BLaER1 treated with 17β-estradiol and CSF1 and Interleukin-3, amounts not matched to agents 10 nM and 100 nM (cell line): Measurements from ENCODE around the gene GRM8.

Source experiments
- H3K27ac ChIP-seq, 11 experiments: shearing (Covaris generic); formaldehyde crosslinking; 2 replicates each; pipeline ENCODE4 v1.8.1; 2022
- H3K27me3 ChIP-seq, 11 experiments: shearing (Covaris generic); formaldehyde crosslinking; 2 replicates each; pipeline ENCODE4 v1.8.1; 2022
- H3K36me3 ChIP-seq, 11 experiments: shearing (Covaris generic); formaldehyde crosslinking; 2 replicates each; pipeline ENCODE4 v1.8.1; 2022
- H3K4me1 ChIP-seq, 10 experiments: shearing (Covaris generic); formaldehyde crosslinking; 2 replicates each; pipeline ENCODE4 v1.8.1; 2022
- H3K4me2 ChIP-seq, 11 experiments: shearing (Covaris generic); formaldehyde crosslinking; 2 replicates each; pipeline ENCODE4 v1.8.1; 2022
- H3K4me3 ChIP-seq, 10 experiments: shearing (Covaris generic); formaldehyde crosslinking; 2 replicates each; pipeline ENCODE4 v1.8.1; 2022
- H3K9ac ChIP-seq, 11 experiments: shearing (Covaris generic); formaldehyde crosslinking; 2 replicates each; pipeline ENCODE4 v1.8.1; 2022
- H3K9me3 ChIP-seq, 11 experiments: shearing (Covaris generic); formaldehyde crosslinking; replicated peaks in 1 of 11; 2 replicates each; pipeline ENCODE4 v1.8.1; 2022
- H4K20me1 ChIP-seq, 11 experiments: shearing (Covaris generic); formaldehyde crosslinking; 2 replicates each; pipeline ENCODE4 v1.8.1; 2022
- Cebpa-rat ChIP-seq, 11 experiments: shearing (Covaris generic); IDR thresholded peaks; 2 replicates each; pipeline ENCODE4 v1.8.1; 2022

GRM8 gene

GRCh38 chr7:127080576-127080975 is 172.2 kb downstream of the GRM8 start:
- Histone ChIP-seq H3K4me1 (no peaks in the 10 kb centered on the region), H3K4me2 (no peak overlapping the region), H4K20me1 (no peaks in the 10 kb centered on the region), H3K27me3 (no peaks in the 10 kb centered on the region), H3K36me3 (no peaks in the 10 kb centered on the region), H3K4me3 (no peak overlapping the region), H3K27ac (no peak overlapping the region), H3K9ac (no peak overlapping the region), H3K9me3 (no peaks in the 10 kb centered on the region)
- TF ChIP-seq Cebpa-rat (IDR thresholded peaks at IDR 0.05) = no peak

- no peak for TF ChIP-seq Cebpa-rat (IDR thresholded peaks at IDR 0.05)
- no peaks in the 10 kb centered on the region for H3K36me3 ChIP-seq
- no peak overlapping the region for H3K27ac ChIP-seq
- H3K4me1 ChIP-seq = no peaks in the 10 kb centered on the region
- H3K27me3 ChIP-seq = no peaks in the 10 kb centered on the region
- H4K20me1 ChIP-seq = no peaks in the 10 kb centered on the region
- no peak overlapping the region for H3K4me2 ChIP-seq
- H3K4me3 ChIP-seq = no peak overlapping the region
- no peak overlapping the region for H3K9ac ChIP-seq
- H3K9me3 ChIP-seq = peaks cover 0 to 25% (median 12%) of the 10 kb centered on the region in 11 experiments; a peak in 13 of 22 replicates
These were observed 185.8 kb downstream of the GRM8 start for GRCh38 chr7:127066974-127067373.

- Histone ChIP-seq H3K4me1 (no peaks in the 10 kb centered on the region), H3K4me3 (no peak overlapping the region)
- TF ChIP-seq Cebpa-rat (IDR thresholded peaks at IDR 0.05) = no peak
These were observed 193.3 kb downstream of the GRM8 start for GRCh38 chr7:127059475-127059874.

GRCh38 chr7:127057918-127058317 is 194.8 kb downstream of the GRM8 start:
- H3K9ac ChIP-seq = no peak overlapping the region
- H4K20me1 ChIP-seq = no peaks in the 10 kb centered on the region
- H3K36me3 ChIP-seq = no peaks in the 10 kb centered on the region
- peak in 4 of 11 experiments; percentile 10 to 59 (median 48); a peak in 3 of 22 replicates for TF ChIP-seq Cebpa-rat (IDR thresholded peaks at IDR 0.05)
- H3K4me3 ChIP-seq = no peak overlapping the region
- peaks cover 0 to 1% (median 0%) of the 10 kb centered on the region in 11 experiments; a peak in 1 of 22 replicates for H3K9me3 ChIP-seq
- no peaks in the 10 kb centered on the region for H3K4me1 ChIP-seq
- no peak overlapping the region for H3K4me2 ChIP-seq
- no peak overlapping the region for H3K27ac ChIP-seq
- H3K27me3 ChIP-seq = no peaks in the 10 kb centered on the region

More at GRCh38 chr7:127059475-127059874, 193.3 kb downstream of the GRM8 start:
- H4K20me1 ChIP-seq = no peaks in the 10 kb centered on the region
- H3K9me3 ChIP-seq = peaks cover 0 to 17% (median 11%) of the 10 kb centered on the region in 11 experiments; a peak in 13 of 22 replicates
- H3K27ac ChIP-seq = no peak overlapping the region
- H3K36me3 ChIP-seq = no peaks in the 10 kb centered on the region
- no peaks in the 10 kb centered on the region for H3K27me3 ChIP-seq
- H3K4me2 ChIP-seq = no peak overlapping the region
- no peak overlapping the region for H3K9ac ChIP-seq

- TF ChIP-seq Cebpa-rat (IDR thresholded peaks at IDR 0.05) = no peak
- Histone ChIP-seq H3K9me3 (no peaks in the 10 kb centered on the region), H3K9ac (no peak overlapping the region), H3K27ac (no peak overlapping the region), H3K27me3 (no peaks in the 10 kb centered on the region), H3K4me2 (no peak overlapping the region), H3K36me3 (no peaks in the 10 kb centered on the region), H3K4me1 (no peaks in the 10 kb centered on the region), H4K20me1 (no peaks in the 10 kb centered on the region), H3K4me3 (no peak overlapping the region)
These were observed 196.5 kb downstream of the GRM8 start for GRCh38 chr7:127056202-127056601.

GRCh38 chr7:127047521-127047920 is 205.2 kb downstream of the GRM8 start:
- Histone ChIP-seq H4K20me1 (no peaks in the 10 kb centered on the region), H3K27ac (no peak overlapping the region), H3K4me2 (no peak overlapping the region), H3K27me3 (no peaks in the 10 kb centered on the region), H3K9me3 (no peaks in the 10 kb centered on the region), H3K9ac (no peak overlapping the region), H3K4me1 (peaks cover 0 to 6% (median 0%) of the 10 kb centered on the region in 10 experiments; a peak in 1 of 20 replicates), H3K4me3 (no peak overlapping the region), H3K36me3 (no peaks in the 10 kb centered on the region)
- TF ChIP-seq Cebpa-rat (IDR thresholded peaks at IDR 0.05) = no peak

- Histone ChIP-seq H3K4me2 (no peak overlapping the region), H3K27ac (no peak overlapping the region), H3K27me3 (no peaks in the 10 kb centered on the region), H3K36me3 (no peaks in the 10 kb centered on the region), H3K9ac (no peak overlapping the region), H4K20me1 (no peaks in the 10 kb centered on the region), H3K4me3 (no peak overlapping the region), H3K4me1 (peaks cover 0 to 2% (median 0%) of the 10 kb centered on the region in 10 experiments; a peak in 1 of 20 replicates), H3K9me3 (no peaks in the 10 kb centered on the region; a peak in 1 of 22 replicates)
- no peak for TF ChIP-seq Cebpa-rat (IDR thresholded peaks at IDR 0.05)
These were observed 210.9 kb downstream of the GRM8 start for GRCh38 chr7:127041689-127042452.

- no peaks in the 10 kb centered on the region for H3K4me1 ChIP-seq
- no peaks in the 10 kb centered on the region; a peak in 1 of 22 replicates for H3K9me3 ChIP-seq
- no peak overlapping the region for H3K9ac ChIP-seq
- TF ChIP-seq Cebpa-rat (IDR thresholded peaks at IDR 0.05) = no peak
- no peaks in the 10 kb centered on the region for H3K27me3 ChIP-seq
- no peak overlapping the region for H3K4me2 ChIP-seq
- H3K36me3 ChIP-seq = no peaks in the 10 kb centered on the region
- H4K20me1 ChIP-seq = no peaks in the 10 kb centered on the region
- no peak overlapping the region for H3K27ac ChIP-seq
- H3K4me3 ChIP-seq = no peak overlapping the region
These were observed 212.7 kb downstream of the GRM8 start for GRCh38 chr7:127040042-127040441.

GRCh38 chr7:127039541-127039940 is 213.2 kb downstream of the GRM8 start:
- no peaks in the 10 kb centered on the region for H4K20me1 ChIP-seq
- TF ChIP-seq Cebpa-rat (IDR thresholded peaks at IDR 0.05) = no peak

More at GRCh38 chr7:127039541-127039940, 213.2 kb downstream of the GRM8 start:
- H3K27ac ChIP-seq = no peak overlapping the region
- no peaks in the 10 kb centered on the region; a peak in 1 of 22 replicates for H3K9me3 ChIP-seq
- no peak overlapping the region for H3K9ac ChIP-seq
- H3K4me3 ChIP-seq = no peak overlapping the region
- H3K4me2 ChIP-seq = no peak overlapping the region
- H3K27me3 ChIP-seq = no peaks in the 10 kb centered on the region
- no peaks in the 10 kb centered on the region for H3K36me3 ChIP-seq
- no peaks in the 10 kb centered on the region for H3K4me1 ChIP-seq
